Motor neuron (in vitro differentiated cells): ENCODE results near the gene SLC48A1. TPM values are rescaled to one million over a fixed set of nuclear protein-coding genes. Genes with fewer than 3 reads are reported as not detected.

Source experiments
- ATAC-seq, 8 experiments: fragments of 200-7000 bp; cut with Tn5 transposase; replicated peaks in 6 of 8; 2 replicates each; pipeline ENCODE4 v1.8.0; 2021; ENCODE audit warnings: mild to moderate bottlenecking in 8 of 8, moderate library complexity in 8 of 8
- H3K27ac ChIP-seq, 2 donors: fragments of 250-450 bp; sonication (Bioruptor Pico); 2 replicates each; pipeline ENCODE4 v1.9.0; 2021; ENCODE audit warnings: antibody characterized with exemption in 2 of 2, mild to moderate bottlenecking in 2 of 2, moderate library complexity in 1 of 2
- H3K4me1 ChIP-seq, 2 donors: fragments of 250-450 bp; sonication (Bioruptor Pico); replicated peaks in 1 of 2; 2 replicates each; pipeline ENCODE4 v1.6.1; 2021; ENCODE audit warnings: antibody characterized with exemption in 2 of 2, mild to moderate bottlenecking in 2 of 2, moderate library complexity in 1 of 2
- H3K4me3 ChIP-seq, 5 donors: fragments of 250-450 bp; sonication (Bioruptor Pico); 2 replicates each; pipeline ENCODE4 v1.9.0; 2021; ENCODE audit warnings: antibody characterized with exemption in 5 of 5, mild to moderate bottlenecking in 5 of 5, moderate library complexity in 4 of 5
- WGBS, 10 experiments: fragments of 450-650 bp; shearing (Covaris generic); methylation state at CpG; one replicate each; pipeline ENCODE4 v1.0.0; 2022; 5-methylcytosine and 5-hydroxymethylcytosine counted together
- in situ Hi-C, 9 experiments: fragments of 400-800 bp; cut with MboI; loops; one replicate each; pipeline ENCODE4 v1.15.0; 2021; ENCODE audit warnings: low sequenced_read_pairs in 9 of 9, low pct_unique_long_range_greater_than_20kb in 2 of 9; ENCODE audit not compliant: unreplicated experiment in 9 of 9
- total RNA-seq, 8 experiments: library from RNA; unstranded; fragments of 300-600 nt; gene quantifications; 2 replicates each; pipeline versions ENCODE4 v1.2.3 to v1.2.4, GENCODE V29; 2022

The SLC48A1 gene
- total RNA-seq, 8 experiments from 2014 or later = 6.9 to 25.0 (median 10.6) TPM

GRCh38 chr12:47745485-47746041, 27.5 kb upstream of the SLC48A1 start:
- WGBS, 10 experiments = 55 to 81% (median 78%) methylated on average over 4 to 15 of the region's 16 CpGs; no CpG with 5 or more reads in 2 of the 10 experiments
- in situ Hi-C loops = loop anchor here in 1 of 9 experiments (25.0 kb wide), 1 partner anchor 242 kb away; no protein-coding TSS in a partner anchor

GRCh38 chr12:47746073-47746472, 27.0 kb upstream of the SLC48A1 start:
- H3K4me3 ChIP-seq = no peak overlapping the region
- no peak overlapping the region for H3K27ac ChIP-seq
- in situ Hi-C loops = loop anchor here in 1 of 9 experiments (25.0 kb wide), 1 partner anchor 241 kb away; no protein-coding TSS in a partner anchor
- no peak for ATAC-seq
- H3K4me1 ChIP-seq = peaks cover 3 to 6% of the 10 kb centered on the region in 2 donors
- 60 to 76% (median 73%) methylated on average over 1 to 5 of the region's 5 CpGs; no CpG with 5 or more reads in 7 of the 10 experiments for WGBS, 10 experiments

More at GRCh38 chr12:47745485-47746041, 27.5 kb upstream of the SLC48A1 start:
- H3K4me1 ChIP-seq = peaks cover 4 to 11% of the 10 kb centered on the region in 2 donors
- no peak overlapping the region for H3K27ac ChIP-seq
- peak in 4 of 8 experiments; percentile 5 to 33 (median 24) for ATAC-seq
- H3K4me3 ChIP-seq = no peak overlapping the region

GRCh38 chr12:47746523-47746922, 26.5 kb upstream of the SLC48A1 start:
- 20 to 100% (median 67%) methylated on average over 1 of the region's 7 CpGs; no CpG with 5 or more reads in 5 of the 10 experiments for WGBS, 10 experiments
- in situ Hi-C loops = loop anchor here in 1 of 9 experiments (25.0 kb wide), 1 partner anchor 241 kb away; no protein-coding TSS in a partner anchor
- Histone ChIP-seq H3K4me1 (peaks cover 0 to 1% of the 10 kb centered on the region in 2 donors), H3K27ac (no peak overlapping the region), H3K4me3 (no peak overlapping the region)
- no peak for ATAC-seq

DNA sequence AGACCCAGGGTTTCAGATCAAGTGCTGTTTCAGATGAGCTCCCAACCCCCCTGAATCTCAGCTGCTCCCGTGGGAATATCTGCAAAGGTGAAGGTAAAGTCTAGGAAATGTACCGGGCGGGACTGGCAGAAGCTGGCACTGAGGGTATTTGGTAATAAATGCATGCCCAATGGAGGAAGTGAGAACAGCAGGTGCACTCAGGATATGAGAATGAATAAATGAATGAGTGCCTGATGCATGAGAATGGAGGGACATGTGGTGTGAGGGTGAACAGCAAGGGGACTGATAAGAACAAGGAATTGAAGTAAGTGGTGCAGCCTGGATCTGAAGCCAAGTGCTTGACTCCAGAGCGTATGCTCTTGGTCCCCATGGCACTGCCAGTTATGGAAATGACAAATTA, 25.9 kb upstream of the SLC48A1 start:
- no peak overlapping the region for H3K4me3 ChIP-seq
- no peaks in the 10 kb centered on the region for H3K4me1 ChIP-seq
- ATAC-seq = no peak
- in situ Hi-C loops = loop anchor here in 1 of 9 experiments (25.0 kb wide), 1 partner anchor 240 kb away; no protein-coding TSS in a partner anchor
- no peak overlapping the region for H3K27ac ChIP-seq
- WGBS, 10 experiments = 40 to 100% (median 66%) methylated on average over 1 to 4 of the region's 4 CpGs; no CpG with 5 or more reads in 2 of the 10 experiments

GRCh38 chr12:47747596-47748506, 25.2 kb upstream of the SLC48A1 start:
- no peak overlapping the region for H3K27ac ChIP-seq
- ATAC-seq = no peak
- 70 to 100% (median 88%) methylated on average over 1 to 3 of the region's 14 CpGs; no CpG with 5 or more reads in 5 of the 10 experiments for WGBS, 10 experiments
- in situ Hi-C loops = loop anchor here in 1 of 9 experiments (25.0 kb wide), 1 partner anchor 239 kb away; no protein-coding TSS in a partner anchor
- no peak overlapping the region for H3K4me3 ChIP-seq
- H3K4me1 ChIP-seq = no peaks in the 10 kb centered on the region

DNA sequence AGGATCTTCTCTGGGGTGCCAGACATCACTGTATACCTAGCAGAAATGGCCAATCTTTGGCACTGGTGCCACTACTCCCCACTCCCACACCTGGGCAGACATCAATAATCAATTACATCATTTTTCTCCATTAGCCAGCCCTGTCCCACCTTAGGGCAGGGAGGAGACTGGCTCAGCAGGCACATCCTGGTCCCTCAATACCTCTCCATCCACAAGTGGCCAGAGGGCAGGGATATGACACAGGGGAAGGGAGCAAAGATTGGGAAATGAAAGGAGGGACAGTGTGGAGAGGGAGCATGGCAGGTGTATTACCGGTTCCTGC, 24.6 kb upstream of the SLC48A1 start:
- in situ Hi-C loops = loop anchor here in 1 of 9 experiments (25.0 kb wide), 1 partner anchor 239 kb away; no protein-coding TSS in a partner anchor
- H3K4me1 ChIP-seq = no peaks in the 10 kb centered on the region
- no peak overlapping the region for H3K27ac ChIP-seq
- no peak for ATAC-seq
- 100% methylated on average over 1 of the region's 1 CpG; no CpG with 5 or more reads in 9 of the 10 experiments for WGBS, 10 experiments
- no peak overlapping the region for H3K4me3 ChIP-seq

DNA sequence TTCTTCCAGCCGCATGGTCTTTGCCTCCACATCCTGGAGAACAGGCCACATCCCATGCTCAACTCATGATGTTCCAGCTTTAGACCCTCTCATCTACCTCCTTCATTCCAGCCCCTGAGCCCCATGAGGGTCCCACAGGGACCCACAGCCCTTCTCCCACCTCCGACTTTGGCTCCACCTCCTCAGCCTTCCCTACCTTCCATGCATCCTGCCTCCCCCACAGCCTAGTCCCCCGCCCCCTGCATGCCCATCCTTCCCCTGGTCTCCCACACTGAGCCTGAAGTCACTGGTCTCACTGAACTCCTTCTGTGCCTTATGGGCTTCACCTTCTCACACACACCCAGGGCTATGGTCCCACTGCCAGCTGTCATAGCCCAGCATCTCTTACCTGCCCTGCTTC, 24.1 kb upstream of the SLC48A1 start:
- no peaks in the 10 kb centered on the region for H3K4me1 ChIP-seq
- H3K27ac ChIP-seq = no peak overlapping the region
- no peak for ATAC-seq
- H3K4me3 ChIP-seq = no peak overlapping the region
- WGBS, 10 experiments = 100% methylated on average over 1 of the region's 3 CpGs; no CpG with 5 or more reads in 9 of the 10 experiments
- in situ Hi-C loops = loop anchor here in 1 of 9 experiments (25.0 kb wide), 1 partner anchor 238 kb away; no protein-coding TSS in a partner anchor

DNA sequence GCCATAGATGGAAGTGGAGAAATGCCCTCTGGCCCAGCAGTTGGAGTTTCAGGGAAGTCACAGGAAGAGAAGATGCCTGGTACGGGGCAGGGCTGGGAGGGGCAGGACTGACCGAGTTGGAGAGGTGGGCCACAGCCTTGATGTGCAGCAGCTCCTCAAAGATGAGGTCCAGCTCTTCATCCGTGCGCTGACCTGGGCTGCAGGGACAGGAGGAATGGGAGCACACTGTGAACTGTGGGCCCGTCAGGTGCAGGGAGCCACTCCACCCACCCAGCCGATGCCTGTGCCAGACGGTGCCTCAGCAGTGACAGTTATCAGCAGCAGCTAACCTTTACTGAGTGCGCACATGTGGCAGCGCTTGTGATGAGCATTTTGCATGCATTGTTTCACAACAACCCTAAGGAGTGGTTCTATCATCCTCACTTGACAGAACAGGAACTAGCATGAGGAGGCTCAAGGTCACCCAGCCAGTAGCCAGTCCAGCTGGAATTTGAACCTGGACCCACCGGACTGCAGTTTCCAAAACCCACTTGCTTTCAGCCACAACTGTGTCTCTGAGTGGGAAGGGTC, 22.7 kb upstream of the SLC48A1 start:
- H3K27ac ChIP-seq = no peak overlapping the region
- H3K4me1 ChIP-seq = no peaks in the 10 kb centered on the region
- no peak for ATAC-seq
- in situ Hi-C loops = no loop called here
- no peak overlapping the region for H3K4me3 ChIP-seq
- WGBS, 10 experiments = 80 to 100% (median 93%) methylated on average over 1 to 4 of the region's 10 CpGs; no CpG with 5 or more reads in 3 of the 10 experiments

GRCh38 chr12:47750916-47751470, 22.0 kb upstream of the SLC48A1 start:
- H3K4me1 ChIP-seq = no peaks in the 10 kb centered on the region
- H3K4me3 ChIP-seq = no peak overlapping the region
- no peak overlapping the region for H3K27ac ChIP-seq
- 73% methylated on average over 5 of the region's 19 CpGs; no CpG with 5 or more reads in 9 of the 10 experiments for WGBS, 10 experiments
- ATAC-seq = no peak
- in situ Hi-C loops = no loop called here

GRCh38 chr12:47751561-47751960, 21.5 kb upstream of the SLC48A1 start:
- ATAC-seq = peak in 1 of 8 experiments; percentile 6
- 40 to 92% (median 71%) methylated on average over 1 to 6 of the region's 9 CpGs; no CpG with 5 or more reads in 6 of the 10 experiments for WGBS, 10 experiments

DNA sequence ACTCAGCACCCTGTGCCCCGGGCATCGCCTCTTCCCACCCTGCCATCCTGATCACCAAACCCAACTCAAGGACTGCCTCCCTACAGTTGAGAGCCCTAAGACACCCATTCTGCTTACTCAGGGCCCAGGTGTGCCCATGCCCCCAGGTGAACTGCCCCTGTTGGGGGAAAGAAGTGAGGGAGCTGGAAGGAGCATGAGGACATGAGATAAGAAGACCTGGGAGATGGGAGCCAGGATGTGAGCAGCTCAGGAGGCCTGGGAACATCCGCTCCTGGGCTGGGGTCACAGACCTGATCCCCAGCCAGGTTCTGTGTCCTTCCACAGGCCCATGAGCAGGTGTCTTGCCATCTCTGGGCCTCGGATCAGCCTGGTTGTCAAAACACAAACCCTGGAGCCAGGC, 20.9 kb upstream of the SLC48A1 start:
- in situ Hi-C loops = no loop called here
- 57 to 71% methylated on average over 1 of the region's 4 CpGs; no CpG with 5 or more reads in 8 of the 10 experiments for WGBS, 10 experiments
- Histone ChIP-seq H3K4me3 (no peak overlapping the region), H3K27ac (no peak overlapping the region), H3K4me1 (no peaks in the 10 kb centered on the region)
- ATAC-seq = peak in 1 of 8 experiments; percentile 25

More at GRCh38 chr12:47751561-47751960, 21.5 kb upstream of the SLC48A1 start:
- in situ Hi-C loops = no loop called here
- H3K4me1 ChIP-seq = no peaks in the 10 kb centered on the region
- no peak overlapping the region for H3K4me3 ChIP-seq
- no peak overlapping the region for H3K27ac ChIP-seq

DNA sequence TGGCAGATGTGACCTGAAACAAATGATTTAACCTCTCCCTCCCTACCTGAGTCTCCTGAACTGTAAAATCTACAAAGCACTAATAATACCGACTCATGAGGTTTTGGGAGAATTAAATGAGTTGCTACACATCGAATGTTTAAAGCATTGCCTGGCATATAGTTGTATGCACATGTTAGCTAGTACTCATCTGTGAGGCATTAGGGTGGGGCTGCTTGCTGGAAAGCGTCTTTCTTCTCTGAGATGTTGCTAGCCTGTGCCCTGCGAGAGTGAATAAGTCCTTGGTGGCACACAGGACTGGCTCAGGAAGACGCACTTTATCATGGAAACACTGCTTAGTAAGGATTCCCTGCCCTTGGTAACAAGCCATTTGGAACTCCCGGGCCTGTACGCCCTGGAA, 20.5 kb upstream of the SLC48A1 start:
- in situ Hi-C loops = no loop called here
- Histone ChIP-seq H3K4me3 (no peak overlapping the region), H3K4me1 (no peaks in the 10 kb centered on the region), H3K27ac (no peak overlapping the region)
- WGBS, 10 experiments = 0 to 100% (median 78%) methylated on average over 1 to 5 of the region's 7 CpGs; no CpG with 5 or more reads in 1 of the 10 experiments
- ATAC-seq = peak in 3 of 8 experiments; percentile 82 to 88 (median 86)
